IPS-20b (cell line): ENCODE measurements around the gene C19orf73.

Experiments
- H3K27ac ChIP-seq: one replicate; pipeline ENCODE4 v1.5.1; 2013; ENCODE audit warnings: low read length
- H3K27me3 ChIP-seq: 2 replicates; pipeline ENCODE4 v1.6.1; 2013; ENCODE audit warnings: mild to moderate bottlenecking, low read length, inconsistent platforms; ENCODE audit not compliant: insufficient read depth
- H3K36me3 ChIP-seq: 2 replicates; pipeline ENCODE4 v1.6.1; 2013; ENCODE audit warnings: low read depth, mild to moderate bottlenecking, inconsistent platforms, low read length, moderate library complexity; ENCODE audit not compliant: insufficient read depth
- H3K4me1 ChIP-seq: 2 replicates; pipeline ENCODE4 v1.6.1; 2013; ENCODE audit warnings: mild to moderate bottlenecking, control low read depth, inconsistent platforms, low read length, moderate library complexity; ENCODE audit not compliant: insufficient read depth
- H3K4me3 ChIP-seq: 2 replicates; pipeline ENCODE4 v1.5.1; 2013; ENCODE audit warnings: mild to moderate bottlenecking, low read length, inconsistent platforms
- H3K9ac ChIP-seq: 2 replicates; pipeline ENCODE4 v1.6.1; 2013; ENCODE audit warnings: low read depth, mild to moderate bottlenecking, inconsistent platforms, low read length, moderate library complexity
- H3K9me3 ChIP-seq: 2 replicates; pipeline ENCODE4 v1.6.1; 2013; ENCODE audit warnings: mild to moderate bottlenecking, low read depth, low read length, inconsistent platforms; ENCODE audit not compliant: insufficient read depth

C19orf73 gene

DNA sequence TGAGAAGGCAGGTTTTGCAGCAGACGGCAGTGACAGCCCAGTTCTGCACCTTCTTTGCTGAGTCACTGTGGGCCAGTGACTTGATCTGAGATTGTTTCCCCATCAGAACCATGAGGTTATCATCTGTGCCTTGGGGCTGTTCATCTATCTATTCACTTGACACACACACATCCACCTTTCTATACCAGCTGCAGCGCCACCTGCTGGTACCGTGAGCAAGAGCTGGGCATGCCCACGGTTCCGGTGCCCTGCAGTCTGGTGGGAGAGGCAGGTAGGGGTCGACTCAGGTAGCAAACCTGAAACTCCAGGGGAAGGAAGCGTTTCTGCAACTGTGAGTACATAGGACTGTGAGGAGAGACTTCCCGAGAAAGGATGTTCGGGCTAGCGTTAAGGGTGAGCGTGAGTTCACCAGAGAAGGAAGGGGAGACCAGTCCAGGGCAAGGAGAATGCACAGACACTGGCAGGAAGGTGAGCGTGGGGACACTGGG lies 12.3 kb downstream of the C19orf73 start:
- H3K4me1 ChIP-seq, result no peaks in the 10 kb centered on the region
- no peak overlapping the region for H3K9ac ChIP-seq
- no peak overlapping the region for H3K27ac ChIP-seq
- H3K4me3 ChIP-seq, result no peak overlapping the region
- H3K9me3 ChIP-seq, result no peaks in the 10 kb centered on the region
- no peaks in the 10 kb centered on the region for H3K27me3 ChIP-seq
- peaks cover 80% of the 10 kb centered on the region for H3K36me3 ChIP-seq

- Histone ChIP-seq H3K9me3 (no peaks in the 10 kb centered on the region), H3K36me3 (peaks cover 96% of the 10 kb centered on the region), H3K4me3 (no peak overlapping the region), H3K4me1 (no peaks in the 10 kb centered on the region), H3K27ac (no peak overlapping the region), H3K27me3 (no peaks in the 10 kb centered on the region), H3K9ac (no peak overlapping the region)
Measured at GRCh38 chr19:49104229-49104864, 14.6 kb downstream of the C19orf73 start.

DNA sequence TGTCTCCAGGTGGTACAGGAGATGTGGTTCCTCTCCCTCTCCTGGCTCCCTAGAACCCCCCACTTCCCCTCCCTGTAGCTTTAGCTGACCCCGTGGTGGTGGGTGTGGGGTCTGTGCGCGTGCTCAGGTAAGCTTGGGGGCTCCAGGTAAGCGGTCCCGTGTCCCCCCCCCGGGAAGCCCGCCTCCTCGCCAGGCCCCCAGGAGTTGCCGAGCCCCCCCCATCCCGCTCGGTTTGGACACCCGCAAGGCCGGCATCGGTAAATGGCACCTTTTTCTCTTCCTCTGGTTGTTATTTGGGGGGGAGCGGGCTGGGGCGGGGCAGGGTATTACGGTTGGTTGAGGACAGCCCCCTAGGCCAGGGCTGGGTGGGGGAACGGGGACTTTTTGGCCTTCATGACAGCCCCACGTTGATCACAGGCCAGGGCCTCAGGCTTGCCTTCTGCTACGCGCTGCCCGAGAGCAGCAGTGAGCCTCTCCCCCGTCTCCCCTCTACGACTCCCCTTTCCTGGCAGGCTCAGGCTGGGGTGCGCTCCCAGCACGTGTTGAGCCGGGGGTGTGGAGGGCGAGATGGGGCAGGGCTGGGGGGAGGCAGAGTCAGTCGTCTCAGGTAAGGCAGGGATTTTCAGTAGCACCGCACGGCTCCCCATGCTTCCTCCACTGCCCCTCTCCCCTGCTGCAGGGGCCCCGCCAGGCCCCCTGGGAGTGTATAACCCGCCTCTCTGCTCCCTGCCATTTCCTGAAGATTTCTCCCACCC lies 15.4 kb downstream of the C19orf73 start:
- Histone ChIP-seq H3K4me1 (no peaks in the 10 kb centered on the region), H3K36me3 (peaks cover 96% of the 10 kb centered on the region), H3K27me3 (no peaks in the 10 kb centered on the region), H3K9me3 (no peaks in the 10 kb centered on the region), H3K4me3 (no peak overlapping the region), H3K9ac (no peak overlapping the region), H3K27ac (no peak overlapping the region)

GRCh38 chr19:49102303-49102702 lies 16.6 kb downstream of the C19orf73 start:
- H3K9ac ChIP-seq, result no peak overlapping the region
- H3K9me3 ChIP-seq, result no peaks in the 10 kb centered on the region
- no peak overlapping the region for H3K4me3 ChIP-seq
- no peak overlapping the region for H3K27ac ChIP-seq
- H3K27me3 ChIP-seq, result no peaks in the 10 kb centered on the region
- H3K36me3 ChIP-seq, result peaks cover 96% of the 10 kb centered on the region
- H3K4me1 ChIP-seq, result no peaks in the 10 kb centered on the region

DNA sequence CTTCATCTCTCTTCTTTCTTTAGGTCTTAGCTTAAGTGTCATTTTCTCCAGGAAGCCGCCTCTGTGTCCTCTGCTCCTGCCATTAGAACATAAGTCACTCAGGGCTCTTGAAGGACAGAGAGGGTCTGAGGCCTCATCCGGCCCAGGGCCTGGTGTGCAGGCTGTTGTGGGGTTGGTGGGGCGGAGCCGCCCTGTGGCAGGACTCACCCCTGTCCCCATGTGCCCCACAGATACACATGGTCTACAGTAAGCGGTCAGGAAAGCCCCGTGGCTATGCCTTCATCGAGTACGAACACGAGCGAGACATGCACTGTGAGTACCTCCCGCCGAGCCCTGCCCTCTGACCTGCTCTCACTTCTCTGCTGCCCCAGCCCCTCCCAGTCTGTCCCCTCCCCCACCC lies 17.8 kb downstream of the C19orf73 start:
- peaks cover 96% of the 10 kb centered on the region for H3K36me3 ChIP-seq
- H3K9me3 ChIP-seq, result no peaks in the 10 kb centered on the region
- no peak overlapping the region for H3K4me3 ChIP-seq
- no peaks in the 10 kb centered on the region for H3K4me1 ChIP-seq
- H3K27me3 ChIP-seq, result no peaks in the 10 kb centered on the region
- H3K9ac ChIP-seq, result no peak overlapping the region
- H3K27ac ChIP-seq, result no peak overlapping the region

DNA sequence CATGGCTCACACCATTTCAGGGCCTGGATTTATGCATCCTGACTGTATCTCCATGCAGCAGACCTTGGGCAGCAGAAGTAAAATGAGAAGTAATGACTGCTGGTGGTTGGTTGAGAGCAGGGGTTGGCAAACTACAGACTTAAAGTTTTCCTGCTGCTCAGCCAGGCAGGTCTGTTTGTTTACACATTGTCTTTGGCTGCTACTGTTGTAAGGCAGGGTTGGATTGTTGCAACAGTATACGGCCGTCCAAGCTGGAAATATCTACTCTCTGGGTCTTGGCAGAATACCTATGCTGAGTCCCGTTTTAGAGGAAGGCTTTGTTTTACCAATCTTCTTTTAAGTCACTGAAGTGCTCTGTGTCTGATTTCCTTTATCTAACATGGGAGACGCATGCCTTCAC lies 20.1 kb downstream of the C19orf73 start:
- H3K27ac ChIP-seq, result no peak overlapping the region
- H3K27me3 ChIP-seq, result no peaks in the 10 kb centered on the region
- H3K4me1 ChIP-seq, result no peaks in the 10 kb centered on the region
- H3K9me3 ChIP-seq, result no peaks in the 10 kb centered on the region
- H3K36me3 ChIP-seq, result peaks cover 96% of the 10 kb centered on the region
- no peak overlapping the region for H3K4me3 ChIP-seq
- no peak overlapping the region for H3K9ac ChIP-seq

DNA sequence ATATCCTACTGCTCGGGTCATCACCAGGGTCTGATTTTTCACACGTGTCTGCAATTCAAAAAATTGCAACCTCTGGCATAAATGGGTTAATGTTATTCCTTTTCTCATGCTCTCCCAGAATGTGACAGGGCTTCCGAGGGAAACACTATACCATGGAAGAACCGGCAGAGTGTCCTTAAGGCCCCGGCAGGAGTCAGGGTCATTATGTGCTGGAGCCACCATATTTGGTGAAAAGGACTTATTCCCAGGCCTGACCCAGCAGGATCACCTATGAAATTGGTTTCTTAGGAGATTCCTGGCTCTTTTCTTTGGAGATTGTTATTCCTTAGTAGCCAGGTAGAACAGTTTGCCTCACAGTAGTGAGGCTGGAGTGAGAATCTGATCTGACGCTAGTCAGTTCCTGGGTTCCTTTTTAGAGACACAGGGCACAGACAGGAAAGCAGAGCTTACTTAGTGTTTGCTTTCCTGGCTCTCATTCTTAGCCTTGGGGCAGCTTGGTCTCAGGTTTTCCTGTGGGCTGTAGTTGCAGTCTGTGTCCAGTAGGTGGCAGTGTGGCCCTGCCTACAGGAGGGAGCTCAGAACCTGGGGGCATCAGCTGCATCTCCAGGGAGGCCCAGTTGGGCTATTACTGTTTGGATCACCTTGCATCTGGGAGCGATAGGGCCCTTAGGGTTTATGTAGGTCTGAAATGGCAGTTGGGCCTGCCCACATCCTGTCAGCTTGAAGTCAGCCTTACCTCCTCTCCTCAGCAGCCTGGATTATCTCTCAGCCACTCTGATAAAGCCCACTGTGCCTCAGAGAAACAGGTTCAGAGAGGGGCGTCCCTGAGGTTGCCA lies 21.3 kb downstream of the C19orf73 start:
- no peaks in the 10 kb centered on the region for H3K27me3 ChIP-seq
- H3K4me1 ChIP-seq, result no peaks in the 10 kb centered on the region
- no peaks in the 10 kb centered on the region for H3K9me3 ChIP-seq
- H3K36me3 ChIP-seq, result peaks cover 96% of the 10 kb centered on the region
- H3K4me3 ChIP-seq, result no peak overlapping the region
- no peak overlapping the region for H3K27ac ChIP-seq
- H3K9ac ChIP-seq, result no peak overlapping the region

DNA sequence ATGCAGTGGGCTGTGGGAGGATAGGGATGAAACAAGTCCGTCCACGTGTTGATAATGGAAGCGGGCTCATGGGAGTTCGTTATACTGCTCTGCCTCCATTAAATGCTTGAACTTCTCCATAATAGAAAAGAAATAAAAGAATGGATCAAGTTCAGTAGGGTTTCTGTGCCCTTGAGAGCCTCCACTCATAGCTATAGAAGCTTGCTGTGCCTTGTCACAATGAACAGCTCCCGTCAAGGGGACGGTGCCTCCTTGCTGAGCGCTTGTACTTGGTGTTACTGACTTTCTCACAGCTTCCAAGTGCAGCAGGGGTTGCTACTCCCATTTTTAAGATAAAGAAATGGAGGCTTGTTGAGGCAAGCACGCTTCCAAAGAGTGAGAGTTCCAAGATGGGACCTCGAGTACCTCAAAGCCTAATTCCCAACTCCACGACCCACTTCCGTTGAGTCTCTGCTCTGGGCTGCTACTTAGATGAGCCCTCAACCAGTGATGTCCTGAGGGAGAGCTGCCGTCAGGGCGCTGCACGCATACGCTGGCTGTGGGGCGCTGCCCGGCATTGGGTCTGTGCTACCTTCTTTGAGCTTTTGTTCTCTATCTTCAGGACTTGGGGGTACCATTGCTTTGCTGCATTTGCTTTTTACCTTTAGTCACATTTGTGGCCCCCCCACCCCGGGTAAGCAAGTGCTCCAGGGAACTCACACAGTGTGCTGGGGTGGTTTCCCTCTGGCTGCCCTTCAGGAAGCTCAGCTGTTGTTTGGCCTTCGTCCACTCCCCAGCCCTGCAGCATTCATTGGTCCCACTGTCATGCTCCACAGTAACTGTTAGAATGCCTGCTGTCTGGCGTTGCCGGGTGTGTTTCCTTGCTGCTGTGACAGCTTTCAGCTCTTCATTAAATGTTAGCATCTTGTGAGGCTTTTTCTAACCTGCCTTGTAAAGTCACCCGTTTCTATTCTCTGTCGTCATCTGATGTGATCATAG lies 24.1 kb downstream of the C19orf73 start:
- Histone ChIP-seq H3K4me1 (no peaks in the 10 kb centered on the region), H3K27ac (no peak overlapping the region), H3K4me3 (no peak overlapping the region), H3K9me3 (no peaks in the 10 kb centered on the region), H3K36me3 (peaks cover 99% of the 10 kb centered on the region), H3K27me3 (no peaks in the 10 kb centered on the region), H3K9ac (no peak overlapping the region)

GRCh38 chr19:49092686-49093085 lies 26.3 kb downstream of the C19orf73 start:
- no peaks in the 10 kb centered on the region for H3K9me3 ChIP-seq
- no peak overlapping the region for H3K27ac ChIP-seq
- no peak overlapping the region for H3K9ac ChIP-seq
- no peak overlapping the region for H3K4me3 ChIP-seq
- no peaks in the 10 kb centered on the region for H3K27me3 ChIP-seq
- no peaks in the 10 kb centered on the region for H3K4me1 ChIP-seq
- H3K36me3 ChIP-seq, result peaks cover 97% of the 10 kb centered on the region

GRCh38 chr19:49091391-49092038 lies 27.4 kb downstream of the C19orf73 start:
- Histone ChIP-seq H3K4me1 (no peaks in the 10 kb centered on the region), H3K27ac (no peak overlapping the region), H3K9me3 (no peaks in the 10 kb centered on the region), H3K27me3 (no peaks in the 10 kb centered on the region), H3K9ac (no peak overlapping the region), H3K36me3 (peaks cover 97% of the 10 kb centered on the region), H3K4me3 (no peak overlapping the region)
